ENCODE results near the gene CXCL11.

DNA sequence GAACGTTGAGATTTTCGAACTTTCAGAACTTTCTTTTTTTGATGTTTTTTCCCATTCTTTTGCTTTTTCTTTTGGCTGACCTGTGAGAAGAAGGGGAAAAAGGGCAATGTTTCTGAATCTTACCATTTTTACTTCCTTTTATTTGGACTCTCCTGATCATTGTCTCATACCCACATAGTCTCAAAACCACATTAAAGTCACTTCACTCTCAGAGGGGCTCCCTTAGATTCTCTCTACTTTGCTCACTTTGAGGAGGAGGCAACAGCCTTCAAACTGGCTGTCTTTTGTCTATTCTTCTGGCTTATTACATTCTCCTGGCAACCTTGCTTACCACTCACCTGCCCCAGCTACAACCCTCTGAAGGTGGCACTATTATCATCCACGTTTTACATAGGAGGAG lies 32.2 kb downstream of the CXCL11 start:
- TF ChIP-seq, protein P1, sequence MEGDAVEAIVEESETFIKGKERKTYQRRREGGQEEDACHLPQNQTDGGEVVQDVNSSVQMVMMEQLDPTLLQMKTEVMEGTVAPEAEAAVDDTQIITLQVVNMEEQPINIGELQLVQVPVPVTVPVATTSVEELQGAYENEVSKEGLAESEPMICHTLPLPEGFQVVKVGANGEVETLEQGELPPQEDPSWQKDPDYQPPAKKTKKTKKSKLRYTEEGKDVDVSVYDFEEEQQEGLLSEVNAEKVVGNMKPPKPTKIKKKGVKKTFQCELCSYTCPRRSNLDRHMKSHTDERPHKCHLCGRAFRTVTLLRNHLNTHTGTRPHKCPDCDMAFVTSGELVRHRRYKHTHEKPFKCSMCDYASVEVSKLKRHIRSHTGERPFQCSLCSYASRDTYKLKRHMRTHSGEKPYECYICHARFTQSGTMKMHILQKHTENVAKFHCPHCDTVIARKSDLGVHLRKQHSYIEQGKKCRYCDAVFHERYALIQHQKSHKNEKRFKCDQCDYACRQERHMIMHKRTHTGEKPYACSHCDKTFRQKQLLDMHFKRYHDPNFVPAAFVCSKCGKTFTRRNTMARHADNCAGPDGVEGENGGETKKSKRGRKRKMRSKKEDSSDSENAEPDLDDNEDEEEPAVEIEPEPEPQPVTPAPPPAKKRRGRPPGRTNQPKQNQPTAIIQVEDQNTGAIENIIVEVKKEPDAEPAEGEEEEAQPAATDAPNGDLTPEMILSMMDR (optimal IDR thresholded peaks at IDR 0.05 in 1 of 3, IDR thresholded peaks at IDR 0.05 in 1 of 3, conservative IDR thresholded peaks at IDR 0.05 in 1 of 3; ENCODE audit: extremely low read depth in 1 of 3, insufficient read depth in 2 of 3, low read length in 3 of 3) = no peak
- TF ChIP-seq EZH2 (IDR thresholded peaks at IDR 0.05; ENCODE audit: low read length) = no peak

Measured in keratinocyte (primary cell).